Measurements from ENCODE around the gene CYP27A1.

The CYP27A1 gene

GRCh38 chr2:218806346-218806978 lies 24.5 kb downstream of the CYP27A1 start:
- Histone ChIP-seq H2AFZ (ENCODE audit: low read depth, low read length, severe bottlenecking) (no peak overlapping the region), H3K9ac (ENCODE audit: low read length) (no peak overlapping the region), H3K9me2 (replicated peaks; ENCODE audit: insufficient read depth, low read length) (no peaks in the 10 kb centered on the region), H3K79me2 (ENCODE audit: insufficient read depth, low read length) (no peaks in the 10 kb centered on the region), H3K36me3 (ENCODE audit: low read length) (no peaks in the 10 kb centered on the region), H4K20me1 (ENCODE audit: low read depth, low read length) (no peaks in the 10 kb centered on the region), H3K4me2 (ENCODE audit: low read depth, low read length, poor library complexity, severe bottlenecking) (no peak overlapping the region), H3K27ac (ENCODE audit: low read depth, low read length) (no peak overlapping the region), H3K27me3 (ENCODE audit: low read length) (no peaks in the 10 kb centered on the region), H3F3A (ENCODE audit: insufficient read depth) (no peaks in the 10 kb centered on the region), H3K9me3 (ENCODE audit: insufficient read depth, low read length) (0 out of 2 replicates have a peak, but pooled peaks cover 13% of the 10 kb centered on the region), H3K4me3 (ENCODE audit: insufficient read depth, low read length, poor library complexity, severe bottlenecking) (no peak overlapping the region)
- TF ChIP-seq CTCF (IDR thresholded peaks at IDR 0.05; ENCODE audit: insufficient read depth, low read length, poor library complexity, severe bottlenecking) (no peak), EZH2phosphoT487 (conservative IDR thresholded peaks at IDR 0.05; ENCODE audit: low read length) (no peak)

GRCh38 chr2:218807626-218808025 lies 25.7 kb downstream of the CYP27A1 start:
- TF ChIP-seq EZH2phosphoT487 (conservative IDR thresholded peaks at IDR 0.05; ENCODE audit: low read length) (no peak), CTCF (IDR thresholded peaks at IDR 0.05; ENCODE audit: insufficient read depth, low read length, poor library complexity, severe bottlenecking) (no peak)
- H3K4me2 ChIP-seq (ENCODE audit: low read depth, low read length, poor library complexity, severe bottlenecking), result no peak overlapping the region
- no peak overlapping the region for H3K27ac ChIP-seq (ENCODE audit: low read depth, low read length)
- 0 out of 2 replicates have a peak, but pooled peaks cover 13% of the 10 kb centered on the region for H3K9me3 ChIP-seq (ENCODE audit: insufficient read depth, low read length)
- no peaks in the 10 kb centered on the region for H3K79me2 ChIP-seq (ENCODE audit: insufficient read depth, low read length)
- no peaks in the 10 kb centered on the region for H4K20me1 ChIP-seq (ENCODE audit: low read depth, low read length)
- H3K27me3 ChIP-seq (ENCODE audit: low read length), result no peaks in the 10 kb centered on the region
- H3F3A ChIP-seq (ENCODE audit: insufficient read depth), result no peaks in the 10 kb centered on the region
- no peaks in the 10 kb centered on the region for H3K9me2 ChIP-seq (replicated peaks; ENCODE audit: insufficient read depth, low read length)
- H2AFZ ChIP-seq (ENCODE audit: low read depth, low read length, severe bottlenecking), result no peak overlapping the region
- no peak overlapping the region for H3K4me3 ChIP-seq (ENCODE audit: insufficient read depth, low read length, poor library complexity, severe bottlenecking)
- H3K36me3 ChIP-seq (ENCODE audit: low read length), result no peaks in the 10 kb centered on the region
- H3K9ac ChIP-seq (ENCODE audit: low read length), result no peak overlapping the region

GRCh38 chr2:218809515-218809914 lies 27.6 kb downstream of the CYP27A1 start:
- H3K9me3 ChIP-seq (ENCODE audit: insufficient read depth, low read length), result 0 out of 2 replicates have a peak, but pooled peaks cover 8% of the 10 kb centered on the region
- H3K4me3 ChIP-seq (ENCODE audit: insufficient read depth, low read length, poor library complexity, severe bottlenecking), result no peak overlapping the region
- no peaks in the 10 kb centered on the region for H3K79me2 ChIP-seq (ENCODE audit: insufficient read depth, low read length)
- H4K20me1 ChIP-seq (ENCODE audit: low read depth, low read length), result no peaks in the 10 kb centered on the region
- no peak overlapping the region for H3K9ac ChIP-seq (ENCODE audit: low read length)
- H3K27ac ChIP-seq (ENCODE audit: low read depth, low read length), result no peak overlapping the region
- H3F3A ChIP-seq (ENCODE audit: insufficient read depth), result no peaks in the 10 kb centered on the region
- TF ChIP-seq EZH2phosphoT487 (conservative IDR thresholded peaks at IDR 0.05; ENCODE audit: low read length) (no peak), CTCF (IDR thresholded peaks at IDR 0.05; ENCODE audit: insufficient read depth, low read length, poor library complexity, severe bottlenecking) (no peak)
- H3K27me3 ChIP-seq (ENCODE audit: low read length), result no peaks in the 10 kb centered on the region
- H2AFZ ChIP-seq (ENCODE audit: low read depth, low read length, severe bottlenecking), result no peak overlapping the region
- no peak overlapping the region for H3K4me2 ChIP-seq (ENCODE audit: low read depth, low read length, poor library complexity, severe bottlenecking)
- H3K9me2 ChIP-seq (replicated peaks; ENCODE audit: insufficient read depth, low read length), result no peaks in the 10 kb centered on the region
- no peaks in the 10 kb centered on the region for H3K36me3 ChIP-seq (ENCODE audit: low read length)
